ENCODE measurements around the gene FAM222B.
A peak's percentile ranks its signal among the peaks of the same experiment; 100 is the strongest.
"Not testable (repeated sequence)": the region's sequence is repeated elsewhere in the genome, so short reads cannot be mapped to it uniquely, and the experiment has no call there.

FAM222B gene

DNA sequence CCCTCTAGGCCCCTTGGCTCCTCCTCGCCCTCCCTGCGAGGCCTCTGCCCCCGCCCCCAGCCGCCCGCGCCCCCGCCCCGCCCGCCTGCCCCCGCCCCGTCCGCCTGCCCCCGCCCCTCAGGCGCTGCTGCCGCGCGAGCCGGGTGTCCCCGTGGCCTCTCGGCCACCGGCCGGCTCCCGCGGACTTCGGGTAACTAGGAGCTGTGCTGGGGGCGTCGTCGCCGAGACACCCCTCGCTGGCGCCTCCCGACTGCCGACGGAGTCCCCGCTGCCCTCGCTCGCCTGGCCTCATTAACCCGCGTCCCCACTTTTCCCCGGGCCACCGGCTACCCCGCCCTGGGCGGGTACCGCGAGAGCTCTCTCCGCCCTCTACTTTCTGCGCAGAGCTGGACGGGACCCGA, 116.4 kb downstream of the FAM222B start, which contains the start of gene TLCD1:
TSS of gene TLCD1 (minus strand) at position 8 of the 401 bp plus-strand sequence. CDS start 136 bp downstream, outside the sequence.
- ATAC-seq, result peak; percentile 42 to 46

DNA sequence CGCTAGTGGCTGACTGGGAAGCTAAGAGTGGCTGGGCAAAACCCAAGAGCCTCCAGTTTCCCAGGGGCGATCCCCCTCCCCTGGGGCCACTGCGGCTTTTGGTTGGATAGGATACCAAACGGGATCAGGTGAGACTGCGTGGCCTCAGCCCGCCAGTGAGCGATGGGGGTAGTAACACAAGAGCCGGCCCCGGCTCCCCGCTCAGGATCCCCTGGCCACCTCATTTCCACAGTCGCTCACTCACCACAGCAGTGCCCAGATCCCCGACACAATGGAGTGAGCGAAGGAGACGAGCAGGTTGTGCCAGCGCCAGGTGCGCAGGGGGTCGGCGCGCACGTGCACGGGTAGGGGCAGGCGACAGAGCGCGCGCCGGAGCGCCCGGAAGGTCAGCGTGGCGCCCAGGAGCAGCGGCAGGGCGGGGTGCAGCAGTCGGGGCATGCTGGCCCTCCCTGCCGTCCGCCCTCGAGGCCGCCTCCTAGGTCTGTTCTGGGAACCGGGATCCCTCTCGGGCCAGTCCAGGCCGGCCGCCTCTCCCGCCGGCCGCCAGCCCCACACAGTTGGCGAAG, 116.8 kb downstream of the FAM222B start:
- peak; percentile 4 for ATAC-seq

DNA sequence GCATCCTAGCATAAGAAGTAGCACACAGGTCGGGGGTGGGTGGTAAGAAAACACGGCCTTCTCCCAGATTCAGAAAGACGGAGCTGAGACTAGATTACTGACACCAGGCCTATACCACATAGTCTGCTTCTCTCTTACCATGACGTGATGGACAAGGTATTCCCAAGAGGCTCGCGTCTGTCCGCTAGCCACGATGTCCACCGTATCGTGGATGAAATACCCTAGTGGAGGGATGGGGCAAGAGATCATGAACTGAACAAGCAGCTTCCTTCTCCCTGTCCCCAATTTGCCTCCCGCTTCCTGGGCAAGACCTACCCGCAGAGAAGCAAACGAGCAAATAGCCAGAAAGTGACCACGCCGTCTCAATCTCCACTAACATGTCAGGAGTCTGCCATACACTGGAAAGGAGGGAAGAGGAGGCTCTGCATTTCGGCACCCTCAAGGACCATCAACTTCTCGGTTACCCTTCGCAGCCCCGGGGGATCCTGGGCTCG, 117.4 kb downstream of the FAM222B start:
- no peak for ATAC-seq

DNA sequence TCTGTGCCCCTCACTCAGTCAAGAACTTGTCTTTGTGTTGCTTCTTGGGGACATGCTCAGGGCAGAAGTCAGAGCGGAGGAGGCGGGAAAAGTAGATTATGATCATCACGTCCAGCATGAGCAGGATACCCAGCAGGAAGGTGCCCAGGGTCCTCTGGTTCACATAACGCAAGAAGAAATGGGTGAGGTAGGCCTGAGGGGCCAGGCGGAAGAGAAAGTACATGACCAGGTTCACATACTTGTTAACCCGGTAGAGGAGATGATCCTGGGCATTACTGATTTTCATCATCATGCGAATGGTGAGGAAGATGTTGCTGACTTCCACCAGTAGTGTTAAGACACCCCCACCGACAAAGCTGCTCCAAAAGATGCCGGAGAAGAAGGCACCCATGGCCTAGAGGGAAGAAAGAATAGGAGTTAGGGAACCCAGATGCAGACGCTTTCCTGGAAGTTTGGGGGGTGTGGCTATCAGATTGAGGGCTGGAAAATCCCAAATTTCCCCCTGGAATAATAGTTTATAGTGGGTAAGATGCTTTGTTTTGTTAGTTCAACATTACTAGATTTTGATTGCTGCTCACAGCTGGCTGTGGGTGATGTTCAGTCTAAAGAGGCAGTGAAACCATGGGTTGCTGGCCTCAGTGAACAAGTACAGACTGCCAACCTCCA, 118.0 kb downstream of the FAM222B start:
- ATAC-seq, result no peak

DNA sequence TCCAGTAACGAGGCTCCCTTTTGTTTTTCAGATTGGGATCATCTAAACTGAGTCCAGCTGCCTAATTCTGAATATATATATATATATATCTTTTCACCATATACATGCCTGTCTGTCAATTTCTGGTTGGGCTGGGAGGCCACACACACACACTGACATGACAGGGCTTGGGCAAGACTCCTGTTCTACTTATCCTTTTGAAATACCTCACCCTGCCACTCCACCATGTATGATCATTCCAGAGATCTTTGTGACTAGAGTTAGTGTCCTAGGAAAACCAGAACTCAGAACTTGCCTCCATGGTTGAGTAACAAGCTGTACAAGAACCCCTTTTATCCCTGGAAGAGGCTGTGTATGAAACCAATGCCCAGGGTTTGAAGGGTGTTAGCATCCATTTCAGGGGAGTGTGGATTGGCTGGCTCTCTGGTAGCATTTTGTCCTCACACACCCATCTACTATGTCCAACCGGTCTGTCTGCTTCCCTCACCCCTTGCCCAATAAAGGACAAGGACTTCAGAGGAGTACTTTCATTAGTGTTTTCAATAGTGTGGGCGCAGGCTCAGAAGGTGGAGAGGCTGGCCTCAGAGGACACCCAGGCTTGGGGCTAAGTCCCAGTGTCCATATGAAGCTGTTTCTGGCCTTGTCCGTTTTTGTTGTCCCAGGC, 118.6 kb downstream of the FAM222B start:
- ATAC-seq, result not testable (repeated sequence)

DNA sequence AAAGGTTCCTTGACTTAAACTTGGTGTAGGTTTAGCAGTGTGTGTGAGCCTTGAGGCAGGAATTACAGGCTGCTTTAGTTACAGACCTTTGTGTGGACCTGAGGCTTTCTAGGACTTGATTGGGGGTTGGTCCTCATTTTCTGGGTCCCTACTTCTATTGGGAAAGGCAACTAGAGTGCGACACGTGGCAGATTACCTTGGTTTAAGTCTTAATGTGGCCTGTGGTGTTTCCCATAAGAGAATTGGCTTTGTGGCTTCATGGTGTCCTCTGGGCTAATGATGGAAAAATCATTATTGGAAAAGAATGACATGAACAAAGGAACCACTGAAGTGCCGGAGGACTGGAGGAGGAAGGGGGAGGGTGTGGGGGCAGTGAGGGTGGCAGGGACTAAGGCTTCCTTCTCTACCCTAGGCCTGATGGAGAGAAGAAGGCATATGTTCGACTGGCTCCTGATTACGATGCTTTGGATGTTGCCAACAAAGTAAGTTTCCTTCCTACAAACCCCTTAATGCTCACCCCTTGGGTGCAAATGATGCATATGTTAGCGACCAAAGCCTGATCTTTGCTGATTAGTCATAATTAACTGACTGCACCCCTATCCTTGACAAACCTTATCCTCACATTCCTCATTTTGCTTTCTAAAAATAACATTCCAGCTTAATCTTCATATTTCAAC, 119.3 kb downstream of the FAM222B start:
- no peak for ATAC-seq

DNA sequence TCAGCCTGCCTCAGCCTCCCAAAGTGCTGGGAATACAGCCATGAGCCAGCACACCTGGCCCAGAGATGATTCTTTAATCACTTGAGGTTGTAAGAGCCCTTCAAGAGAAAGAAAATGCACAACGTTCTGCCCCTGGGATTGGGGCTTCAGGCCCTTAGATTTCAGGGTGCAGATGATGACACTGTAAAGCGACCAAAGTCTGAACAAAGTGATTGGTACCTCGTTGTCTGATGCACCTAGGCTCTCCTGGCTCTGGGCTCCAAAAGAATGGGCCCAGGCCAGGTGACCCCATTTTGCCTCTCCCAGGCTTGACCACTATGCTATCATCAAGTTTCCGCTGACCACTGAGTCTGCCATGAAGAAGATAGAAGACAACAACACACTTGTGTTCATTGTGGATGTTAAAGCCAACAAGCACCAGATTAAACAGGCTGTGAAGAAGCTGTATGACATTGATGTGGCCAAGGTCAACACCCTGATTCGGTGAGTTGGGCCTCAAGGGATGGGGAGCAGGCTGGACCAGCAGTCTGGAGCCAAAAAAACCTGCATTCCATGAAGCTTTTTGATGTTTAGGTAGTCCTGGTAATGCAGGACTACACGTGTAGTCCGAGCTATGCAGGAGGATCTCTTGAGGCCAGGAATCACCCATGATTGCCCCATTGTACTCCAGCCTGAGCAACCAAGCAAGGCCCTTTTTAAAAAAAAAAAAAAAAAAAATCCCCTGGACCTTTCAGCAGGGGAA, 120.0 kb downstream of the FAM222B start:
- no peak for ATAC-seq

DNA sequence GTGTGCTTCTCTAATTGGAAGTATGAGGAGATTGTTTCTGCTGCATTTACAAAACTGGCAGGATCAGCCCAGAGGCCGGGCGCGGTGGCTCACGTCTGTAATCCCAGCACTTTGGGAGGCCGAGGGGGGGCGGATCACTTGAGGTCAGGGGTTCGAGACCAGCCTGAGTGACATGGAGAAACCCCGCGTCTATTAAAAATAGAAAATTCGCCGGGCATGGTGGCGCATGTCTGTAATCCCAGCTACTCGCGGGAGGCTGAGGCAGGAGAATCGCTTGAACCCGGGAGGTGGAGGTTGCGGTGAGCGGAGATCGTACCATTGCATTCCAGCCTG, 121.6 kb downstream of the FAM222B start:
- ATAC-seq, result not testable (repeated sequence)

DNA sequence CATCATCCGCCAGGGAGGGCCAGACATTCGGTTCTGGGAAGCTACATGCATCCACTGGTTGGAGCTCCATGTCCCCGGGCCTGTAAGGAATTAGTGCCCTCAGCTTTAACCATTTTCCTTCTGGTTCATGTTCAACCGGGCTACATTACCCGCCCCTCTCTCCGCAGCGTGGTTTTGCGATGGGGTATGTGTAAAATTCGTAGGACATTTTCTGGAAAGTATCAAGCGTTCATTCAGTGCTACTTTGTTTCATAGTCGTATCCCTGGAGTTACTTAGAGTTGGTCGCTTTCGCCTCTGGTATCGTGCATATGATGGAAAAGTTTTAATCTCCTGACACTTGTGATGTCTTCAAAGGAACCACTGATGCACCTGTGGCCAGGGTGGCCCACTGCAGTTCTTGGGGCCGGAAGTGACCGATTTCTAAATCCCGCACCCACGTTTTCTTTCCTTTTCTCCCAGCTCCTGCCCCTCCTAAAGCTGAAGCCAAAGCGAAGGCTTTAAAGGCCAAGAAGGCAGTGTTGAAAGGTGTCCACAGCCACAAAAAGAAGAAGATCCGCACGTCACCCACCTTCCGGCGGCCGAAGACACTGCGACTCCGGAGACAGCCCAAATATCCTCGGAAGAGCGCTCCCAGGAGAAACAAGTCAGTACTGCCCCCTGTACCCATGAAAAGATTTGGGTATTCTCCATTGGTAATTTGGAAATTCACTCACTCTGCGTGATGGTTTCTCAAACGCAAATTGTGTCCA, 122.2 kb downstream of the FAM222B start:
- peak in 1 of 2 donors; percentile 14 for ATAC-seq

DNA sequence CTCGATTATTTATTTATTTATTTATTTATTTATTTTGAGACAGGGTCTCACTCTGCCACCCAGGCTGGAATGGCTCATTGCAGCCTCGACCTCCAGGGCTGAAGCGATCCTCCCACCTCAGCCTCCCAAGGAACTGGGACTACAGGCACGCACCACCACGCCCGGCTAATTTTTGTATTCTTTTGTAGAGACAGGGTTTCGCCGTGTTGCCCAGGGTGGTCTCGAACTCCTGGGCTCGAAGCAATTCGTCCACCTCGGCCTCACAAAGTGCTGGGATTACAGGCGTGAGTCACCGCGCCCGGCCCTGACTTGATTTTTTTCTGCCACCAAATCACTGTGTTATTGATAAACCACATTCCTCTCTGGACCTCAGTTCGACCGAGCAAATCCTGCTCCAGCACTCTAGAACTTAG, 123.6 kb downstream of the FAM222B start:
- no peak for ATAC-seq

DNA sequence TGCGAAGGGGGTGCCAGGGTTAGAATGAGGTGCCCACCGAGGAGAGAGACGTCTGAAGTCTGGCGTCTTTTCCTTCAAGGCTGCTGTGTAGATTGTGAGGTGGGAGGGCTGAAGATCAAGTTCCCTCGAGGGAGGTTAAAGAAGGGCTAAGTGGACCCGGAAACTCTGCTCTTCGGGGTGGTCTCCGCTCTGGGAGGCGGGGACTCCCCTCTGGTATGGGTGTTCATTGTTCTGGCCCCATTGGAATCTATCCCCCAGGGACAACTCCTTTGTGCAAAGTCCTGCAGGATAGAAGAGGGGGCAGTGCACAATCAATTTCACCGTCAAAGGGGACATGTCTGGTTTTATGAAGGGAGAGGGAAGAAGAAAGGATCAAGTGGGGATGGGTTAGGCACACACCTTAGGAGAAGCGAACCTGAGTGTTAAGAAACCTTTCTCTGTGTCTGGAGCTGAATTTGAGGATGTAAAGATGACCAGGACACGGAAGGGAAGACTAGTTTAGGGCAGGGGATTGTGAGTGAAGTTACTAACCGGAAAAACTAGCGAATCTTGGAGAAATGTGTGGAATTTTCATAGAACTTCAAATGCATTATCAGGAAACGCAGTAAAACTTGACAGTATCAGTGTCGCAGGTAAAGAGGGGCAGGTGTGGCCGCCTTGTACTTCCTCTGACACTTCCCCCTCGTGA, 124.1 kb downstream of the FAM222B start:
- no peak for ATAC-seq

DNA sequence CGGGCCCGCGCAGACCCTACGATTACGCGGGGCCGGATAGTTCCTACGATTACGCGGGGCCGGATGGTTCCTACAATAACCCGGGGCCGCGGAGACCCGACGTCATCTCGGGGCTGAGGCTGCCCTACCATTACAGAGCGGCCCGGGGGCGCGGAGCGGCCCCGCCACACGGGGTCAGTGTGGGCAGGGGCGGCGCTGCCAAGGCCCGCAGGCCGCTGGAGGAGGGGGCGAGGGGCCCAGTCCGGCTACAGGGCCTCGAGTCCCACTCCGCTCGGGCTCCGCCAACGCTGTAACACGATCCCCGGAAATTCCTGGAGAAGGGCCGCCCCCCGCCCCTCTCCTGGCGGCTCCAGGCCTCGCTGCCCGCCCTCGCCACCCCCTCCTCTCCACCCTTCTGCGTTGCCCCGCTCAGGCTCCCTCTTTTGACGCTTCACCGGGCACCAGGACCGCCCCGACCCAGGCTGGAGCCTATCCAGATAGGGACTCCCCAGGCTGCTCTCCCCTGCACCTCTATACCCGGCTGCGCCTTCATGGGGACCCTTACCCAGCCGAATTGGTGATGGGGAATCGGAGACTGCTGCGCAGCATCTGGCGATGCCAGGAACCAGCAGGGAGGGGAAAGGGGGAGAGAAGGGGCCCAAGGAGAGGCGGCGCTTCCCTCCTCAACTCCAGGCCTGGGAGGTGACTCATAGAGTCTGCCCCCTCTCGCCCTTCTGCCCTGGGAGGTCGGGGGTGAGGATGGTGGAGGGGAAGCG, 124.8 kb downstream of the FAM222B start, which contains the start of gene RAB34:
TSS of gene RAB34 (minus strand) at position 291 of the 755 bp plus-strand sequence. CDS start 602 bp downstream, outside the sequence.
- peak in 1 of 2 donors; percentile 9 for ATAC-seq

DNA sequence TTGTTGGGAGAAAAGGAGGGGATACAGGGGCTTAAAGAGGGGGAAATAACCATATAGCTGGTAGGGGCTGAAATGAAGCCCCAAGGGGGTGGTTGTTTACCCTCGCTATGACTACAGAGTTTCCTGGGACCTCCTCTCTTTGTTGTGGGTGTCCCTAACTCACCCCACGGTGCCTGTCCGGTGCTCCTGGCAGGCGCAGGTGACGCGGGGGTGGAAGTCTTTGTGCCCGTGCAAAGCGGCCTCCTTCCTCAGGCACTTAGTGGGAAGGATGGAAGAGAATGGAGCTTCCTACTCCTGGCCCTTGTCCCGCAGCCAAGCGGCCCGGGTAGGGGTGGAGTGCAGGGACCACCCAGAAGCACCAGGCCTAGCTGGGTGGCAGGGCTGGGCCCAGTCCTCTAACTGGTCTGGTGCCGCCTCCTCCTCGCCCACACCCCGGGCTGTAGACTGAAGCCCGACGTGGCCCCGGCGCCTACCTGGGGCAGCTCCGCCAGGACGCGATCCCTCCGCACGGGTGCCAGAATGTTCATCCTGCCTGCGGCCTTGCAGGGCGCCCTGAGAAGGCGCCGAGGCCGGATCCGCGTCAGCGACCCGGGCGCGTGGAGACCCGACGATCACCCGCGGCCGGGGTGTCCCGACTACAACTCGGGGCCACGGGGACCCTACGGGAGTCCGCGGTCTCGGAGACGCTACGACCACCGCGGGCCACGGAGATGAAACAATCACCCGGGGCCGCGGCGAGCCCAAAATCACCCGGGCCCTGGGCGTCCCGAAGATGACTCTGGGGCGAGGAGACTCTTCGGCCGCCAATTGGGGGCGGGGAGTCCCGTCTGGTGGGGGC, 125.6 kb downstream of the FAM222B start:
- ATAC-seq, result no peak

DNA sequence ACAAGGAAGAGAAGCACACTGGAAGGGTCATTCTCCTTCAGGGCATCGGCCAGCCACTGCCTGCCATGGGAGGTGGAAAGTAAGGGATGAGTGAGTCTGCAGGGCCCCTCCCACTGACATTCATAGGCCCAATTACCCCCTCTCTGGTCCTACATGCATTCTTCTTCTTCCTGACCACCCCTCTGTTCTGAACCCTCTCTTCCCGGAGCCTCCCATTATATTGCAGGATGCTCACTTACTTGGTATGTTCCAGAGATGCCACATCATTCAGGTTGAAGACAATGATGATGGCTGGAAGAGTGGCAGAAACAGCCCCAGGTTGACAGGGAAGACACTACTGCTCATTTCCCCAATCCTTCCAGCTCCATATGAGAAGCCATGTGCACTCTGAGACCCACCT, 127.4 kb downstream of the FAM222B start:
- ATAC-seq, result no peak

DNA sequence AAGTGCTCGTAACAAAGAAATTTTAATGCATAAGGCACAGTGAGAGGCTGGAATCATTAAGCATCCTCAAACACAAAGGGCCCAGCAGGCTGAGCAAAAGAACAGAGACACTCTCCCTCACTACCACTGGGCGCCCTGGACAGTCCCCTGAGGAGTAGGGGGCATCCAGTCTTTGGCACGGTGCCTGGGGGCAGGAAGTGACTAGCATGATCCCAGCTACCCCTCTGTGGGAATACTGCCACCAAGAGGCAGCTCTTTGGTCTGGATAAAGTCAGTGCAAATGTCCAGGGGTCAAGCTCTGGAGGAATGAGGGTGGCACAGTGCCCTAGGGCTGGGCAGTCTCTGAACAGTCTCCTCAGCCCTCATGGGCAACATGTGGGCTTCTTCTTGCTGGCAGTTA, 128.3 kb downstream of the FAM222B start:
- ATAC-seq, result no peak

DNA sequence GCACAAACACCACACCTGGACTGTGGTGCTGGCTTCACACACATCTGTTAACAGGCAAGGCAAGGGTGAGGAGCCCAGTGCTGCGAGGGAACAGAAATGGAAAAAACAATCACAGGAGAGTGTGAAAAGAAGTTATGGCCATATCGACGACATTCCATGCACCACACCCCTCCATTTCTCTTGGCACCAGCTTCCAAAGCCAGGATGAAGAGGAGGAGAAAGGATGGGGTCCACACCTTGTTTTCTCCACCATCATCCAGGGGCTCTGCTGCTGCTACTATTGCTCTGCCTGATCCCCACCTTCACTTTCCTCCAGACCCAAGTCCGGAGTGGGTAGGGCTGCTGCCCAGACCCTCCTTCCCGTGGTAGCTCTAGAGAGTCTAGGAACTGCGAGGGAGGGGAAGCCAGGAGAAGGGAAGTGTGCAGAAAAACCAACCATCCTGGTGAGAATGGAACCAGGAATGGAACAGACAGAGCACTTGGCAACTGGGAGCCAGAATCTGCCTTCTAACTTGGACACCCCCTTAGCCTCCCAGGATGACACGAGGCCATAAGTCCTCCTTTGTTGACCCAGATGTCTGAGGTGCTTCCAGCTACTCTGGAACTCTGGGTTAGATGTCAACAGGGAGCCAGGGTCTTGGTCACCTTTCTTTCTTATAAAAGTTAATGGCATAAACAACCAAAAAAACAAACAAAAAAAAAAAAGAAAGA, 129.7 kb downstream of the FAM222B start:
- ATAC-seq, result no peak

DNA sequence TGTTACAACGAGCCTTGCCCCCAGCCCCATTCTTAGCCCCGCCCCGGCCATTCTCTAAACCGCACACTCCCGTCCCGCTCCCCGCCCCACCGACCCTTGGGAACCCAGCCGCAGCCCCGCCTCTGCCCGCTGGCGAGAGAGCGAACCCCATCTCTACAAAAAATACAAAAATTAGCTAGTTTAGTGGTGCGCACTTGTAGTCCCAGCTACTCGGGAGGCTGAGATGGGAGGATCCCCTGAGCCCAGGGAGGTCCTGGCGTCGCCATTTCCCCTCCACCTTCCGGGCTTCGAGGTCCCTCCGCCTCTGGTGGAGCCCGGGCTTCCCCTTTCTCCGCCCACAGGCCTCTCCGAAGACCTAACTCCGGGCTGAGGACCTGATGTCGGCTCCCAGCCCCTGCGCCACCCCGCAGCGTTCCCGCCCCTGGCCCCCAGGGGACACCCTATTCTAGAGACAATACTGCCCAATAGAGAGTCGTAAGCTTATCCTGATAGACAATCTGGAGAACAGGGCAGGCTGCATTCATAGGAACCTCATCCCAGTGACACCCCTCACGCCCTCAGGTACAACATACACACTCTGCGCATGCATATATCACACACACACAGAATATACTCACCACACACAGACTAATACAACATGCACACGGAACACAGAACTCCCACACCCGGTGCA, 130.4 kb downstream of the FAM222B start:
- peak; percentile 39 to 49 for ATAC-seq

DNA sequence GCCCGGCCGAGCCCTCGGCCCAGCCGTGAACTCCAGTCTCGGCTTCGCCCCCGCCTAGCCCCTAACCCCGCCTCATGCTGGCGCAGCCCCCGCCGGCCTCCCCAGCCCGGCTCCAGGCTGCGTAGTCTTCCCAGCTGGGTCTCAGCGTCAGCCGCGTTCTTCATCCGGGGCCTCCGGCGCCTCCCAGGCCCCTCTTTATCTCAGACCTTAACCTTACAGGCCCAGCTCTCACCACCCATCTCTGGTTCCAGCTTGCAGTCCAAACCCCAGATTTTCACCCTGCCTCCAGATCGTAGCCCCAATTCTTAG, 130.9 kb downstream of the FAM222B start, which contains the start of gene PROCA1:
TSS of gene PROCA1 (minus strand) at position 166 of the 309 bp plus-strand sequence. CDS start 228 bp downstream, outside the sequence.
- ATAC-seq, result peak; percentile 28 to 32
